ENCODE measurements around the gene ABCC3.
"Not testable (repeated sequence)": the region's sequence is repeated elsewhere in the genome, so short reads cannot be mapped to it uniquely, and the experiment has no call there.

Gene ABCC3

DNA sequence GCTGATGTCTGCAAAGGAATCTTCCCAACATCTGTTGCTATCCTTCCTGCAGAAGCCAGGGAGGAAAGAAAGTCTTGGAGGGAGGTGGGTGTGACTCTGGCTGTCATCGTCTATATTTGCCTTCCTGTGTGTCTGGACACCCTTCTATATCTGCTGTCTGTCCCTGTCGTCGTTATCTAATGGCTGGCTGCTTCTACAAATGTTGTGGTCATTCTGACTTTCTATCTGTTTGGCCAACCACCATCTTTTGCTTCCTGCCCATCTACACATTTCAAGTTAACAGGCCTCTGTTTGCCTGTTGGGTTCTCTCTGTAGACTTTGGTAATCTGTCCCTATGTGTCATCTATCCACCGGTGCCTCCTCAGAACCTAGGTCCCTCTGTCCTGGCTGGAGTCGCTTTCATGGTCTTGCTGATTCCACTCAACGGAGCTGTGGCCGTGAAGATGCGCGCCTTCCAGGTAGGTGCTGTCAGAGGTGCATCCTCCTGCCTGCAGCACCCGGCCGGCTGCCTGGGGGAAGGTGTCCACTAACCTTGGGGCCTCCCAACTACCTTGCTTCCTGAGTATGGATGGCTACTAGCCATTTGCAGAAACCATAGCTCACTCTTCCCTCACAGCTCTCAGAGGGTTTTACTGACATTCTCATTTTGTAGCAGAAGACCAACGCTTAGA is 30.2 kb downstream of the ABCC3 start:
- DNase-seq (ENCODE audit: low read depth in 2 of 2, low spot score in 1 of 2), result no peak

GRCh38 chr17:50665838-50666237 is 31.2 kb downstream of the ABCC3 start:
- no peak for DNase-seq (ENCODE audit: low read depth in 2 of 2, low spot score in 1 of 2)

GRCh38 chr17:50666316-50666715 is 31.6 kb downstream of the ABCC3 start:
- no peak for DNase-seq (ENCODE audit: low read depth in 2 of 2, low spot score in 1 of 2)

DNA sequence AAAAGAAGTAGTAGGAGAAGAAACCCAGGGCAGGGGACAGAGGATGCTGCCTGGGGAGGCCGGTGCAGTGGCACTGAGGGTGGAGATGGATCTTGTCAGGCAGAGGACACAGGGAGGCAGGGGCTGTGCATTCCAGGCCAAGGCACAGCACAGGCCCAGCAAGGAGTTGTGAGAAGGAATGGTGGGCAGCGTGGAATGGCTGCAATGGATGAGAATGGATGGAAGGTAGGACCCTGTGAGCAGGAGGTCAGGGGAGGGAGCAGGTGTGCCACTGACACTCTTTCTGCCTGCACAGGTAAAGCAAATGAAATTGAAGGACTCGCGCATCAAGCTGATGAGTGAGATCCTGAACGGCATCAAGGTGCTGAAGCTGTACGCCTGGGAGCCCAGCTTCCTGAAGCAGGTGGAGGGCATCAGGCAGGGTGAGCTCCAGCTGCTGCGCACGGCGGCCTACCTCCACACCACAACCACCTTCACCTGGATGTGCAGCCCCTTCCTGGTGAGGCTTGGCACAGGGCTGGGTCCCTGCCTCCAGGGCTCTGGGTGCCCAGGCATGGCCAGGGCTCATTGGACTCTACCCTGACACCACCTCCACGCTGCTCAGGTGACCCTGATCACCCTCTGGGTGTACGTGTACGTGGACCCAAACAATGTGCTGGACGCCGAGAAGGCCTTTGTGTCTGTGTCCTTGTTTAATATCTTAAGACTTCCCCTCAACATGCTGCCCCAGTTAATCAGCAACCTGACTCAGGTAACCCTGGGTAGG is 32.8 kb downstream of the ABCC3 start:
- no peak for DNase-seq (ENCODE audit: low read depth in 2 of 2, low spot score in 1 of 2)

DNA sequence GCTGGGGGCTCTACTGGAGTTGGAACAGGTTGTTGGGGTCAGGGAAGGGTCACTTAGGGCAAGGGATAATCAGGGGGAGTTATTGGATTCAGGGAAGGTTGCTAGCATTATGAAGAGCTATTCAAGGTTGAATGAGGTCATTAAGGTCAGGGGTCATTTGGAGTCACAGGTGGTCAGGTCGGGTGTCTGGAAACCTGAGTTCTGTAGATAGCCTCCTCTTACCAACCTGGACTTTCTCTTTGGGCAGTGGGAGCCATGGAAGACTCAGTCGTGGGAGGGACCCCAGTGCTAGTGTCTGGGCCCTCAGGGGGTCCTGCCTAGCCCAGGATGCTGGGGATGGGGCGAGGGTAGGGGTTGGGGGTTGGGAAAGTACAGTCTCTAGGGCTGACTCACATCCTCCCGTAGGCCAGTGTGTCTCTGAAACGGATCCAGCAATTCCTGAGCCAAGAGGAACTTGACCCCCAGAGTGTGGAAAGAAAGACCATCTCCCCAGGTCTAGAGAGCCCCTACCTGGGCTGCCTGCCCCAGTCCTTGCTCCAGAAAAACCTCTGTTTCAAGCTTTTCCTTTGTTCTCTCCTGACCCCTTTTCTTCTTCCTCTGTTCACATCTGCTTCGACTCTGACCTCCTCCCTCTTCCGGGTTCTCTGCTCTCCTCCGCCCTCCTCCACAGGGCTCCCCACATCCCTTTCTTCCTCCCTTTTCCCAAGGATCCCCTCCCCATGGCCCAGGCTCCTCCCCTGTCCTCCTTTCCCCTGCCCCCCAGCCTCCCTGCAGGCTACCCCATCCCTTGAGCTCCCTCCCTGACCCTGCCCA is 33.5 kb downstream of the ABCC3 start:
- no peak for DNase-seq (ENCODE audit: low read depth in 2 of 2, low spot score in 1 of 2)

GRCh38 chr17:50668838-50669581 is 34.3 kb downstream of the ABCC3 start:
- no peak for DNase-seq (ENCODE audit: low read depth in 2 of 2, low spot score in 1 of 2)

GRCh38 chr17:50672071-50672470 is 37.4 kb downstream of the ABCC3 start:
- no peak for DNase-seq (ENCODE audit: low read depth in 2 of 2, low spot score in 1 of 2)

DNA sequence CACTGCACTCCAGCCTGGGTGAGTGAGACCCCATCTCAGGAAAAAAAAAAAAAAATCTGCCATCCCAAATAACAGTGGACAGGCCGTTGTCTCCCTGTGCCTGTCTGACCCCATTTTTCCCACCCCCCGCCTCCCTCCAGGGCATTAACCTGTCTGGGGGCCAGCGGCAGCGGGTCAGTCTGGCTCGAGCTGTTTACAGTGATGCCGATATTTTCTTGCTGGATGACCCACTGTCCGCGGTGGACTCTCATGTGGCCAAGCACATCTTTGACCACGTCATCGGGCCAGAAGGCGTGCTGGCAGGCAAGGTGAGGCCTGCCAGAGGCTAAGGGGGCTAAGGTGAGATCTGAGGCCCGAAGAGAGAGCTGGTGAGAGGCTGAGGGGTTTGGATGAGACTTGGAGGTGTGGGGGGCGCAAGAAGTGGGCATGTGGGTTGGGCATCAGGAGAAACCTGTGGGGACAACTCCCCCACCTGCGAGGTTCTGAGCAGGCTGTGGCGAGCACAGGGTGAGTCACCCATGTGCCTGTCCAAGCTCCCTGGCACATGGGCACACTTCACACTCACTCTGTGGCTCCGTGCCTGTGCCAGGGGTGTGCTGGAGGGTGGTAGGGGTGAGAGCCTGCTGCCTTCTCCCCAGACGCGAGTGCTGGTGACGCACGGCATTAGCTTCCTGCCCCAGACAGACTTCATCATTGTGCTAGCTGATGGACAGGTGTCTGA is 38.3 kb downstream of the ABCC3 start:
- no peak for DNase-seq (ENCODE audit: low read depth in 2 of 2, low spot score in 1 of 2)

DNA sequence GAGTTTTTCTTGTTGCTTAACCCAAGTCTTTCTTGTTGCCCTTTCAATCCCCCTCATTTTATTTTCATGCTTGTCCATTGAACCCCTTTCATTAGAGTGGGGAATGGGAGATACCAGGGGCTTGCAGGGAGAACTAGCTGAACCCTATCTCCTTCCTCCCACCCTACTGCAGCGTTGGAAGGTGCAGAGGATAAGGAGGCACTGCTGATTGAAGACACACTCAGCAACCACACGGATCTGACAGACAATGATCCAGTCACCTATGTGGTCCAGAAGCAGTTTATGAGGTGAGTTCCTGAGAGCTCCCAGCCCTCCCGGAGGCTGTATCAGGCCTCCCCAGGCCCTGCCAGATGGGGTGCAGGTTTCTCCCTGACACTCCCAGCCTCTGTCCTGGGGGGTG is 40.5 kb downstream of the ABCC3 start:
- no peak for DNase-seq (ENCODE audit: low read depth in 2 of 2, low spot score in 1 of 2)

DNA sequence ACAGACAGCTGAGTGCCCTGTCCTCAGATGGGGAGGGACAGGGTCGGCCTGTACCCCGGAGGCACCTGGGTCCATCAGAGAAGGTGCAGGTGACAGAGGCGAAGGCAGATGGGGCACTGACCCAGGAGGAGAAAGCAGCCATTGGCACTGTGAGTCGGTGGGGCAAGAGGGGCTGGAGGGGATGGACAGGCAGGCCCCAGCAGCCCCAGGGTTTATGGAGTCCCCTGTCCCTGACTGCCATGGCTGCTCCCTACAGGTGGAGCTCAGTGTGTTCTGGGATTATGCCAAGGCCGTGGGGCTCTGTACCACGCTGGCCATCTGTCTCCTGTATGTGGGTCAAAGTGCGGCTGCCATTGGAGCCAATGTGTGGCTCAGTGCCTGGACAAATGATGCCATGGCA is 40.9 kb downstream of the ABCC3 start:
- DNase-seq (ENCODE audit: low read depth in 2 of 2, low spot score in 1 of 2), result no peak

GRCh38 chr17:50676065-50676975 is 41.6 kb downstream of the ABCC3 start:
- DNase-seq (ENCODE audit: low read depth in 2 of 2, low spot score in 1 of 2), result no peak

- no peak for DNase-seq (ENCODE audit: low read depth in 2 of 2, low spot score in 1 of 2)
Measured at GRCh38 chr17:50677851-50678375, 43.2 kb downstream of the ABCC3 start.

GRCh38 chr17:50679008-50679544 is 44.4 kb downstream of the ABCC3 start:
- no peak for DNase-seq (ENCODE audit: low read depth in 2 of 2, low spot score in 1 of 2)

- DNase-seq (ENCODE audit: low read depth in 2 of 2, low spot score in 1 of 2), result no peak
Measured at GRCh38 chr17:50680126-50680525, 45.4 kb downstream of the ABCC3 start.

GRCh38 chr17:50680543-50681262 is 46.0 kb downstream of the ABCC3 start:
- not testable (repeated sequence) for DNase-seq (ENCODE audit: low read depth in 2 of 2, low spot score in 1 of 2)

DNA sequence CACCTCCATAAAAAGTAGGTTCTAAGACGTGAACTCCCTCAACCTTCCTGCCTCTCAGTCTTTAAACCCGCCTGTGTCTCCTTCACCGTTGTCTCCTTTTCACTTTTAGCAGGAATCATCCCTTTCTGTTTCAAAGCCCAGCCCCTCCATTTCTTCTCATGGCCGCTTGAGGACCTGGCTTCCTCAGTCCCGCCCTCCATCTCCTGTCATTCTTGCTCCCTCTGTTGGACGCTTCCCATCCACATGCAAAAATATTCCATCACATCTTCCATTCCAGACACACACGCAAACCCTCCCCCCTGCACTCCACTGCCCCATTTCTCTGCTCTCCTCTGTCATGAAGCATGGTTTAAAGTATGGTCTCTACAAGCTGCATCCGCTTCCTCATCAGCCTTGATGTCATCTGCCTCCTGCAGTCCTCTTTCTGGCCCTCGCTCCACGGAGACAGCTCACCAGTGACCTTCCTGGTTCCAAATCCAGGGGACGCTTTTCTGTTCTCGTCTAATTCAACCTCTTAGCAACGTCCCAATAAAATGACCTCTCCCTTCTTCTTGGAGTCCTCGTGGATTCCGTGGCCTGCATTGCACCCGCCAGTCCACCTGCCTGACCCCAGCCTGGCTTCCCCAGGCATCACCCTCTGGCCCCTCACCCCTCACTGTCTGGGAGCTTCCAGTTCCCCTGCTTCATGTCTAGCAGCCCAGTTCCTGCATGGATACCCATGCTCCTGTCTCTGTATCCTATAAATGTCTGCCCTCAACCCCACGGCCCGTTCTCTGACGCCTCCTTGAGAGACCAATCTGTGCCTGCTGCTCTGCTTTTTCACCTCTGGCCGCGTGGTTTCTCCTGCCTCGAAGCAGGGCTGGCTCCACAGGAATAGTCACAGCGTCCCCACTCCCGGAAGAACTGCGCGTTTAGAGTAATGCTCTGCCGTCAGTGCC is 46.9 kb downstream of the ABCC3 start:
- DNase-seq (ENCODE audit: low read depth in 2 of 2, low spot score in 1 of 2), result no peak

- no peak for DNase-seq (ENCODE audit: low read depth in 2 of 2, low spot score in 1 of 2)
Measured at GRCh38 chr17:50682441-50682840, 47.8 kb downstream of the ABCC3 start.
